ENCODE data around the gene PTGER1. TPM values are rescaled to one million over a fixed set of nuclear protein-coding genes. Genes with fewer than 3 reads are reported as not detected.

The PTGER1 gene
- total and polyA plus RNA-seq, 2 donors (not counting 1 experiment from before 2014, with no cell fraction given) = 0.27 TPM; not detected in 1

DNA sequence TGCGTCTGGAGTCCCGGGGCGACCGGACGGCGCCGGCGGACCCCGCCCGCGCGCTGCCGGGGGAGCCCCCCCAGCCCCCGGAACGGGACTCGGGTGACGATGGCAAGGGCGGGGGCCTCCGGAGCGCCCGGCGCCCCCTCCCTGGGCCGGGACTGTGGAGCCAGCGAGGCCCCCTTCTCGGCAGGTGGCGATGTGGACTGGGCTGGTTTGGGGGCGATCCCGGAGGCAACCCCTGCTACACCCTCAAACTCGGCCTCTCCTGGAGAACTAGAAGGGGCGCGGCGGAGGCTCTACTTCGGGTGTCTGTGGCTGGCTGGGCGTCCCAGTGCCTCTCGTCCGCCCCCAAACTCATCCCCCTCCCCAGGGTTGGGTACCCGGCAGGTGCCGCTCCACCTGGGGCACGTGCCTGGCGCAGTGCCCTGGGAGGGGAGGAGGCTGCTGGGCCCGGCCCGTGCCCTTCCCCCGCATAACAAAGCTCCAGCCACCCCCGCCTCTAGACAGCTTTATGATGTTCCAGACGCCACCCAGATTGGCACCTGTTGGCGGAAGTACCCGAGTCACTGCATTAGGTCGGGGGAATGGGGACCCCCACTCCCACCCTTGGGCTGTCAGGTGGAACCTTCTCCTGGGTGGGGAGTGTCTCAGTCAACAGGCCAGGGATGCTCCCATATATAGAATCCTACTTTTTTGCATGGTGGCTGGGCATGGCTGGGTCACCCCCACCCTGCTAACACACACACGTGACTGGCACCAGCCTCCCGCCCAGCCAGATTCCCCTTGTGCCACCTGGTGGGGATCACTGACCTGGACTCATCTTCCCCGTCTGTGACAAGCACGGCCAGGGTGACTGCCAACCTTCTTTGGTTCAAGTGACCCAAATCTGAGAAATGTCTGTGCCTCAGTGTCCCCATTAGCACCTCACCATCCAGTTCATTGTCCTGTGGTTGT lies 41.3 kb downstream of the PTGER1 start:
- POLR2A ChIA-PET = interaction anchor here (0.5 to 1.6 kb wide), 3 partner anchors 10 to 293 kb away, joined by 4 to 5 read pairs (median 4); no protein-coding TSS in a partner anchor
- TF ChIP-seq, protein P1, sequence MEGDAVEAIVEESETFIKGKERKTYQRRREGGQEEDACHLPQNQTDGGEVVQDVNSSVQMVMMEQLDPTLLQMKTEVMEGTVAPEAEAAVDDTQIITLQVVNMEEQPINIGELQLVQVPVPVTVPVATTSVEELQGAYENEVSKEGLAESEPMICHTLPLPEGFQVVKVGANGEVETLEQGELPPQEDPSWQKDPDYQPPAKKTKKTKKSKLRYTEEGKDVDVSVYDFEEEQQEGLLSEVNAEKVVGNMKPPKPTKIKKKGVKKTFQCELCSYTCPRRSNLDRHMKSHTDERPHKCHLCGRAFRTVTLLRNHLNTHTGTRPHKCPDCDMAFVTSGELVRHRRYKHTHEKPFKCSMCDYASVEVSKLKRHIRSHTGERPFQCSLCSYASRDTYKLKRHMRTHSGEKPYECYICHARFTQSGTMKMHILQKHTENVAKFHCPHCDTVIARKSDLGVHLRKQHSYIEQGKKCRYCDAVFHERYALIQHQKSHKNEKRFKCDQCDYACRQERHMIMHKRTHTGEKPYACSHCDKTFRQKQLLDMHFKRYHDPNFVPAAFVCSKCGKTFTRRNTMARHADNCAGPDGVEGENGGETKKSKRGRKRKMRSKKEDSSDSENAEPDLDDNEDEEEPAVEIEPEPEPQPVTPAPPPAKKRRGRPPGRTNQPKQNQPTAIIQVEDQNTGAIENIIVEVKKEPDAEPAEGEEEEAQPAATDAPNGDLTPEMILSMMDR (IDR thresholded peaks at IDR 0.05) = peak; percentile 14
- no peak for TF ChIP-seq EZH2 (IDR thresholded peaks at IDR 0.05; ENCODE audit: borderline replicate concordance, insufficient read depth, low read depth, low read length, poor library complexity, severe bottlenecking)
- peak overlapping the region; percentile 76 to 86 for H3K27ac ChIP-seq (ENCODE audit: low read length in 2 of 2)
- peaks cover 15% of the 10 kb centered on the region for H4K20me1 ChIP-seq (ENCODE audit: control insufficient read depth, insufficient read depth, low read length, poor library complexity, severe bottlenecking)
- DNase-seq (peak; percentile 78), ATAC-seq (ENCODE audit: low read depth) (peak; percentile 44)
- H3K4me2 ChIP-seq (replicated peaks; ENCODE audit: low read depth, low read length, poor library complexity, severe bottlenecking) = peak overlapping the region; percentile 92
- H3K4me1 Mint-ChIP-seq = peaks cover 33% of the 10 kb centered on the region
- no peaks in the 10 kb centered on the region for H3K27me3 Mint-ChIP-seq
- peaks cover 54% of the 10 kb centered on the region for H3K79me2 ChIP-seq (ENCODE audit: control insufficient read depth, insufficient read depth, low read length)
- intact Hi-C loops (cut with micrococcal nuclease) = no loop called here
- no peaks in the 10 kb centered on the region for H3K9me3 Mint-ChIP-seq (ENCODE audit: insufficient read depth)
- peaks cover 21 to 29% of the 10 kb centered on the region in 2 donors for H3K4me1 ChIP-seq (ENCODE audit: control insufficient read depth in 2 of 2, insufficient read depth in 2 of 2, low read length in 2 of 2)
- no peaks in the 10 kb centered on the region for H3K36me3 ChIP-seq (replicated peaks in 1 of 2; ENCODE audit: control extremely low read depth in 1 of 2, control insufficient read depth in 1 of 2, extremely low read depth in 1 of 2, insufficient read depth in 2 of 2, low read length in 1 of 2)
- H2AFZ ChIP-seq (ENCODE audit: insufficient read depth, low read depth, low read length, poor library complexity, severe bottlenecking) = peak overlapping the region; percentile 78
- CTCF ChIA-PET = no interaction called here
- H3K4me3 ChIP-seq (ENCODE audit: control extremely low read depth in 1 of 5, extremely low read depth in 1 of 5, insufficient read depth in 1 of 5, low read depth in 2 of 5, low read length in 4 of 5) = peak overlapping the region; percentile 14 to 78 (median 77)
- peaks cover 0 to 3% (median 0%) of the 10 kb centered on the region in 4 experiments for H3K27me3 ChIP-seq (replicated peaks in 1 of 4; ENCODE audit: control extremely low read depth in 1 of 4, control insufficient read depth in 3 of 4, insufficient read depth in 4 of 4, low read length in 3 of 4)
- peak overlapping the region; percentile 89 for H3K27ac Mint-ChIP-seq
- peak overlapping the region; percentile 83 for H3K4me3 Mint-ChIP-seq
- WGBS (ENCODE audit: insufficient coverage) = 2% methylated on average over 39 of the region's 52 CpGs
- H3K9me3 ChIP-seq (ENCODE audit: control extremely low read depth in 1 of 3, control insufficient read depth in 2 of 3, insufficient read depth in 1 of 3, low read length in 2 of 3) = peaks cover 0 to 3% (median 0%) of the 10 kb centered on the region in 3 donors
- peak overlapping the region; percentile 88 for H3K9ac ChIP-seq (ENCODE audit: low read length)
